Cardiac ventricle fibroblast (primary cell): Measurements from ENCODE around the gene TFEB. TPM values are rescaled to one million over a fixed set of nuclear protein-coding genes. Genes with fewer than 3 reads are reported as not detected.

Source experiments
- total RNA-seq: library from RNA; depleted of rRNA; stranded (reverse); fragments of >200 nt; gene quantifications from 2 replicates; pipeline ENCODE4 v1.2.3, GENCODE V29; 2015

TFEB gene
- 3.3 and 6.2 TPM in 2 replicates for total RNA-seq

DNA sequence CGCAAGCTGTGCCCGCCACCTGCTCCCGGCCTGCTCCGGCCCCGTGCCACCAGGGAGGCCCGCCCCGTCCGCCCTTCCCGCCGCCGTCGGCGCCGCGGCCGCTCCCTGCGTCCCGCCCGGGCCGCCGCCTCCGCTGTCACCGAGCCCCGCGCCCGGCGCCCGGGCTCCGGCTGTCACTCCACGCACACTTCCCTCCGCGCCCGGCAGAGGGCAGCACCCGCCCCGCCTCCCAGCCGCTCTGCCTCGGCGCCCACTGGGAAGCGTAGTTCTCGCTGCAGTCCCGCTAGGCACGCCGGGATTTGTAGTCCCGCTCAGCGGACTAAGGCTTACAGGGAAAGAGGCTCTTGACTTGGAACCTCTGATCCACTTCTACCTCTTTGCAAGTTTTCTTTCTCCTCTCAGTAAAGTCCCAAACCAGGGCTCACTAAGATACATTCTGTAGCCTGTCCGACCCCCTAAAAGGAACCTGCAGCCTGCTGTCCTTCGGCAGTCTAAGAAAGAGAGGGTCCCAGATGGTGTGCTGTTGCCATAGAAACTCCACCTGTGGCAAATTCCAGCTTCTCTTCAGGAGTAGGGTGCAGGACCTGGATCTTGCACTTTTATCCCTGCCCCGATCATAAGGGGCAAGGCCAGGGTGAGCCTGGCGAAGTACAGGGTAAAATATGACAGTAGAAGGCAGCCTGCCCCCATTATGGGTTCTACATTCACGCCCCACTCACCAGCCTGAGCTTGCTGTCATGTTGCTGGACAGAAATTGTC, at the start of gene TFEB:
TSS of gene TFEB (minus strand) at position 182 of the 759 bp plus-strand sequence. CDS start 44,395 bp downstream, outside the sequence.

DNA sequence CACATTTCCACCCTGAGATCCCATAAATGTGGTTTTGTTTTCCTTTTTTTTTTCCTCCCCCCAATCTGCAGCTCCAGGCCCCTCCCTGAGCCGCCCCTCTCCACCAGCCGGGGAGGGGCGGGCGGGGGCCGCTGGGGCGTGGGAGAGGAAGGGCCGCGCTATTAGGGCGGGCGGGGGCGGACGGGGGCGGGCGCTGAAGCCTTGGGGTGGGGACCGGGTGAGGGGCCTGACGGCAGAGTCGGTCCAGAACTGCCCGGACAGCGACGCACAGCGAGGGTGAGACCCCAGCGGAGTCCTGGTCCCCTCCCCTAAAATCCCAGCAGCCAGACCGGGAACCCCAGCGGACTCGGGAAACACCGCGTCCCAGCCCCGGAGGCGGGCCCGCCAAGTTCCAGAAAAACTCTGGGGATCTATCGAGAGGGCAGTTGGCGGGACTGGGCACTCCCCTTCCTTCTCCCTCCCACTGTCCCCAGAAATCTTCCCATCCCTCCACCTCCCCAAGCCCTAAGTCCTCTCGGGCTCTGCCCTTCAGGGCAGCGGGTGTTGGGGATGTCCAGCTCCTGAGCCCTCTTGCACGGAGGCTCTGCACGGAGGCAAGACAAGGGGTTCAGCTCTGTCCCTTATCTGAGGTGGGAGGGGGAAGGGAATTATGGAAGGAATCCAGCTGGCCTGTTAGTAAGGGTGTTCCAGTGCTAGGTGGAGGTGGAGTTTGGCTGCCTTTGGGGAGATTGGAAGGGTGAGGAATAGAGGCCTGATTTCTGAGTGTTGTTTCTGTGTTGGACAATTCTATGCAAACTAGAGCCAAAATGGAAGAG, 45.4 kb upstream of the TFEB start, which contains the start of gene PRICKLE4:
TSS of gene PRICKLE4 (plus strand) at position 232 of the 815 bp plus-strand sequence. CDS start 2,692 bp downstream, outside the sequence.

DNA sequence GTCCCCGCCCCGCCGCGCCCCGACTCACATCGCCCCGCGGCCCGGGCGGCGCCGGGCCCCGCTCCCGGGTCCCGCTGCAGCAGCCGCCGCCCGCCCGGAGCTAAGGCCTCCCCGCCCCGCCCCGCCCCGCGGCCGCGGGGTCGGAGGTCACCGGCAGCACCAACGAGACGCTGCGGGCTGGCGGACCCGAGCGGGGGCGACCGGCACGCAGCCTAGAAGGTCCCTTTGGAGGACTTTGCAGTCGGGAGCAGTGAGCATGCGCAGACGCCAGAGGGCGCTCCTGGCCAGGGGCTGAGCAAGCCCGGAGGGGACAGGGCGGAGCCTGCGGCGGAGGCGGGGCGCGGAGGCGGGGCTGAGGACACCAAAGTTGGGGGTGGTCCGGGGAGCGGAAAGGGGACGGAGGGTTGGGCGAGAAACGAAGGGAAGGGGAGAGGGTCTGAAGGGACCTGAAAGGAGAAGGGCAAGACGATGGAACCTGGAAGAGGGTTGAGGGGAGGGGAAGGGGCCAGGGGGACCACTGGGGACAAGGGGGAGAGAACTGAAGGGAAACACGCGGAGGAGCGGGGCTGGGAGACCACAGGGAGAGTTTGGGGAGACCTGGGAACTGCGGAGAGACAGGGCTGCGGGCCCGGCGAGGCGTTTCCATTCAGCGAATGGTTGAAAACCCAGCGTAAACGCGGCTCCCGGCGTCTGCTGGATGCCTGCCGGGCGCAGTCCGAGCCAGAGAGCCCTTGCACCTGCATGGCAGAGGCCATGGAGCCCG, 44.6 kb upstream of the TFEB start, which contains the start of gene FRS3:
TSS of gene FRS3 (minus strand) at position 113 of the 763 bp plus-strand sequence. CDS start 2,913 bp downstream, outside the sequence.

DNA sequence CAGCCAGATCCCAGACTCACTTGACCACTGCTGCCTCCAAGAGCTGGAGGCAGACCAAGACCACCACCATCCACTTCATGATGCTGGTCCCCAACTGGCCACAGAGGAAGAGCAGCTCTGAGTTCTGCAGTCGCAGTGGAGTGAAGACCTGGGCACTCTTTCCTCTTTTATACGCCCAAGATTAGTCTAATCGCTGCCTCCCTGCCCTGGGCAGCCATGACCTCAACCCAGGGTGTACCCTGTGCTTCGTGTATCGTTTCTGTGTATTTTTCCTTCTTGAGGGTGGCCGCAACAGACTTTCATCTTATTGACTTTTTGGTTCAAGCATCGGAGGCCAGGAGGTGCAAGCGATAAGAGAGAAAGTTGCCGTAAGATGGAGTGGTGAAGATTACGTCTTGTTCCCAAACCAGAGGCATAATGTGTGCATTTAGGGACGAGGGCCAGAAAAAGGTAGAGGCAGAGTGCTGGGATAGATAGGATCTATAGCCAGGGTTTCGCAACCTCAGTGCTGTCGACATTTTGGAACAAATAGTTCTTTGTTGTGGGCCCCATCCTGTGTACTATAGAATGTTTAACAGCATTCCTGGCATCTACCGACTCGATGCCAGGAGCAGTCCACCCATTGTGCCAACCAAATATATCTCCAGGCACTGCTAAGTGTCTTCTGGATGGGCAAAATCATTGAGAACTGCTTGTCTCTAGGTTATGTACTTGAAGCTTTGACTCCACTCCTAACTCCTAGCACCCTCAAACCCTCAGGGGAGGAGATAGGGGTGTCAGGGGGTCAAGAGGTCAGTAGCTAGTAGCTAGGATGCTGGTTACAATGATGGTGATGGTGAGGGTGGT, 12.1 kb upstream of the TFEB start, which contains the start of gene PGC:
TSS of gene PGC (minus strand) at position 142 of the 846 bp plus-strand sequence. CDS start at position 79, 63 bp downstream.

DNA sequence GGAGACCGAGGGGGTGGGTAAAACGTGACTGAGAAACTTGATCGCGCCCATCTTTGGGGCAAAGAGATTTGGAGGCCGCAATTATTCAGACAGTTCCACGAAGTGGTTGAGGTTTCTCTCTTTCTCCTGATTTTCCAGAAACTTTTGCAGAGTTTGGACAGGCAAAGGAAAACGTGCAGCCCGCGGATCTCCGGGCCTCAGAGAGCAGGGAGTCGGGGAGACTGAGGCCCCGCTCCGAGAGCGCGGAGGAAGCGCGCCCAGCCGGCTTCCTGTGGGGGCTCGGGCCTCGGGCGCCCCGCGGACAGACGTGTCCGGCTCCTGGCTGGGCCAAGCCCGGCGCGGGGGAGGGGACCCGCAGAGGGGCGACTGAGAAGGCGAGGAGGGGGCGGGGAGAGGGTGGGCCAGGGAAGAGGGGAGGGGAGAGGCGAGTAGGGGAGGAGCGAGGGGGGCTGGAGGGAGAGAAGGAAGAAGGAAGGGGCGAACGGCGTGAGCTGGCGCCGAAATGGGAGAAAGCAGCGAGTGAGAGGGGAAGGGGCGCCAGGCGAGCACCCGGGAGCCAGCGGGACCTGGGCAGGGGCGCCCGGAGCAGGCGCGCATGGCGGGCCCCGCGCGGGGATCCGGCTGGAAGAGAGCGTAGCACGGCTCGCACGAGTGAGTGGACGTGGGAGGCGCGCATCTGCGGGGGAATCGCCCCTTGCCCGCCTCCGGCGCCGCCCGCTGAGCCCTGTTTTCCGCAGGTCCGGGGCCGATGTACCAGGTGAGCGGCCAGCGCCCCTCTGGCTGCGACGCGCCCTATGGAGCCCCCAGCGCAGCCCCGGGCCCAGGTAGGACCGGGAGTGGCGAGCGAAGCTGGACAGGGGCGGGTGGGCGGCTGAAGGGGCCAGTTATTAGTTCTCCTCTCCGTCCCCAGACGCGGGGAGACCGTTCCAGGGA, 97.1 kb downstream of the TFEB start, which contains the start of gene MDFI:
TSS of gene MDFI (plus strand) at position 467 of the 933 bp plus-strand sequence. CDS start at position 749, 282 bp downstream.

Other genes with a start within 250 kb of the TFEB start
- gene FOXP4, start 189.2 kb downstream of the TFEB start, total RNA-seq, result 4.4 and 7.8 TPM in 2 replicates
- gene MDFI, start 97.1 kb downstream of the TFEB start, total RNA-seq, result 2.9 and 3.1 TPM in 2 replicates
- gene PGC, start 11.8 kb upstream of the TFEB start, total RNA-seq, result not detected in 2 replicates
- 0.94 and 1.0 TPM in 2 replicates for gene FRS3, start 44.3 kb upstream of the TFEB start, total RNA-seq
- gene PRICKLE4, start 45.2 kb upstream of the TFEB start, total RNA-seq, result 1.5 and 2.6 TPM in 2 replicates
- 148 TPM in 2 replicates for gene TOMM6, start 52.1 kb upstream of the TFEB start, total RNA-seq
- 1.9 and 3.0 TPM in 2 replicates for gene USP49, start 159.8 kb upstream of the TFEB start, total RNA-seq
- gene MED20, start 185.5 kb upstream of the TFEB start, total RNA-seq, result 20.7 and 21.6 TPM in 2 replicates
- gene BYSL, start 185.9 kb upstream of the TFEB start, total RNA-seq, result 6.9 and 9.5 TPM in 2 replicates
- gene CCND3, start 206.2 kb upstream of the TFEB start, total RNA-seq, result 80.7 and 82.2 TPM in 2 replicates